CD4-positive, alpha-beta memory T cell (primary cell): ENCODE data around the gene AMOT. TPM values are rescaled to one million over a fixed set of nuclear protein-coding genes. Genes with fewer than 3 reads are reported as not detected.
"Not testable (repeated sequence)": the region's sequence is repeated elsewhere in the genome, so short reads cannot be mapped to it uniquely, and the experiment has no call there.

ENCODE experiments used
- CTCF ChIA-PET: fragments of 350-600 bp; sonication (Branson Sonifier 250); formaldehyde crosslinking; loops from one replicate; lab custom pipeline; 2021; ENCODE audit warnings: inconsistent platforms; ENCODE audit not compliant: partially characterized antibody; lab: Charles Lee
- POLR2A ChIA-PET: fragments of 350-600 bp; sonication (Branson Sonifier 250); formaldehyde crosslinking; loops from one replicate; lab custom pipeline; 2021; ENCODE audit not compliant: partially characterized antibody; lab: Charles Lee
- DNase-seq, 5 donors: peaks; one replicate each; pipeline versions ENCODE4 v3.0.0 to v3.0.0-alpha.2; 2020 to 2022; ENCODE audit warnings: mixed read lengths in 1 of 5
- H3K27ac ChIP-seq: one replicate; pipeline ENCODE4 v1.7.0; 2013; ENCODE audit warnings: low read depth, low read length
- H3K27me3 ChIP-seq: 2 replicates; pipeline ENCODE4 v1.7.0; 2013; ENCODE audit warnings: mild to moderate bottlenecking, low read length, moderate library complexity; ENCODE audit not compliant: insufficient read depth
- H3K36me3 ChIP-seq: 2 replicates; pipeline ENCODE4 v1.7.0; 2013; ENCODE audit warnings: mild to moderate bottlenecking, low read length, moderate library complexity; ENCODE audit not compliant: insufficient read depth
- H3K4me1 ChIP-seq: 2 replicates; pipeline ENCODE4 v1.7.0; 2013; ENCODE audit warnings: mild to moderate bottlenecking, low read length, moderate library complexity; ENCODE audit not compliant: insufficient read depth
- H3K4me3 ChIP-seq, 2 donors: one replicate each; pipeline ENCODE4 v1.7.0; 2013; ENCODE audit warnings: low read length in 2 of 2, mild to moderate bottlenecking in 1 of 2
- H3K9me3 ChIP-seq, 2 donors: one replicate each; pipeline ENCODE4 v1.7.0; 2013; ENCODE audit warnings: low read length in 2 of 2, control low read depth in 1 of 2; ENCODE audit not compliant: control insufficient read depth in 1 of 2
- H3K27ac Mint-ChIP-seq, 7 donors: one replicate each; pipeline ENCODE4 v1.8.0; 2020 to 2021; ENCODE audit warnings: mixed read lengths in 7 of 7, mild to moderate bottlenecking in 6 of 7, inconsistent platforms in 3 of 7, moderate library complexity in 3 of 7
- H3K27me3 Mint-ChIP-seq, 2 donors: one replicate each; pipeline ENCODE4 v1.8.0; 2020 to 2021; ENCODE audit warnings: mixed read lengths in 2 of 2
- H3K36me3 Mint-ChIP-seq, 2 donors: one replicate each; pipeline ENCODE4 v1.8.0; 2020 to 2021; ENCODE audit warnings: mixed read lengths in 2 of 2, inconsistent platforms in 1 of 2, mild to moderate bottlenecking in 1 of 2
- H3K4me1 Mint-ChIP-seq, 4 donors: one replicate each; pipeline ENCODE4 v1.8.0; 2020 to 2021; ENCODE audit warnings: mixed read lengths in 4 of 4, mild to moderate bottlenecking in 1 of 4
- H3K4me3 Mint-ChIP-seq, 8 donors: one replicate each; pipeline ENCODE4 v1.8.0; 2020 to 2021; ENCODE audit warnings: mixed read lengths in 8 of 8, mild to moderate bottlenecking in 7 of 8, moderate library complexity in 6 of 8, inconsistent platforms in 3 of 8
- H3K9me3 Mint-ChIP-seq, 8 donors: one replicate each; pipeline ENCODE4 v1.8.0; 2020 to 2021; ENCODE audit warnings: mixed read lengths in 8 of 8, mild to moderate bottlenecking in 5 of 8, inconsistent platforms in 3 of 8, moderate library complexity in 1 of 8
- intact Hi-C: fragments of 100-400 bp; cut with micrococcal nuclease; formaldehyde crosslinking; loops from one replicate; pipeline ENCODE4 v1.15.1; 2023
- polyA plus RNA-seq, 2 donors: library from polyadenylated mRNA; unstranded; fragments of 300-500 nt; fragmentation: Illumina TruSeq; gene quantifications; one replicate each; pipeline ENCODE4 v1.2.3, GENCODE V29; 2021
- total RNA-seq, 2 experiments: library from RNA; stranded (reverse); gene quantifications; one replicate each; pipeline ENCODE4 v1.2.3, GENCODE V29; 2021

The AMOT gene
- total and polyA plus RNA-seq, 4 experiments from 2014 or later, result 0.52 to 4.4 (median 3.5) TPM

DNA sequence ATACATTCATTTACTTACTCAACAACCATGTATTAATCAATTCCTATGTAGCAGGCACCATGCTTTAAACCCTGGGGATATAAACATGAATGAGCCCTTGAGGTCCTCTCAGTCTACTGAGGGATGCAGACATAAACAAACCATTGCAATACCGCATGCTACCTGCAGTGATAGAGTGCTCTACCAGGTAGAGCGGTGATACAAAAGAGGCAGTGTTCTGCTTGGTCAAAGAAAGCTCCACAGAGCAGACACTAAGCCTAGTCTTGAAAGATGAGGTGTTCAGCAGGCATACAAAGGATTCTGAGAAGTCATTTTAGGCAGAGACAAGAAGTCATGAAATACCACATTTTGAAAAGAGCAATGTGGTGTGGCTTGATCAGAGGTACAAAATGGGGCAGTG is 26.9 kb upstream of the AMOT start:
- ChIA-PET POLR2A (no interaction called here), CTCF (no interaction called here)
- Mint-ChIP-seq H3K27me3 (no peaks in the 10 kb centered on the region), H3K4me3 (no peak overlapping the region), H3K9me3 (no peaks in the 10 kb centered on the region), H3K27ac (no peak overlapping the region), H3K4me1 (no peaks in the 10 kb centered on the region), H3K36me3 (no peaks in the 10 kb centered on the region)
- Histone ChIP-seq H3K27me3 (no peaks in the 10 kb centered on the region), H3K4me1 (no peaks in the 10 kb centered on the region), H3K27ac (no peak overlapping the region), H3K9me3 (no peaks in the 10 kb centered on the region), H3K4me3 (no peak overlapping the region), H3K36me3 (no peaks in the 10 kb centered on the region)
- intact Hi-C loops, result no loop called here
- DNase-seq, result no peak

DNA sequence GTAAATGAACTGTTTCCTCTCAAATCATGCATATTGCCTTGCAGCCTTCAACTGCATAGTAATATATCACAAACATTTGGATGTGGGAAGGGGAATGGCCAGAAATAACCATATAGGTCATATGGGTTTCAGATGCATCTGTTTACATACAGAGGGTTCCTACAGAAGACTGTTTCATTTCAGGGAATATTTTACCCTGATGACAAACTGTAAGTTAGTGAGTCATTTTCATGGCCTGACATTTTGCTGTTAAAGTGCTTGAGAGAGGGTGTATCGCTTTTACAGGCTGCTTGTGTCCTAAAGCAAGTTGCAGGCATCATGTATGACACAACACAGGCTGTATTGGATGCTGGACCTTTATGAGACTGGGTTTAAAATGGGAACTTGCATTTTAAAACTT is 25.5 kb upstream of the AMOT start:
- Histone ChIP-seq H3K9me3 (no peaks in the 10 kb centered on the region), H3K27ac (no peak overlapping the region), H3K36me3 (no peaks in the 10 kb centered on the region), H3K27me3 (no peaks in the 10 kb centered on the region), H3K4me1 (no peaks in the 10 kb centered on the region), H3K4me3 (no peak overlapping the region)
- POLR2A ChIA-PET, result no interaction called here
- no peaks in the 10 kb centered on the region for H3K4me1 Mint-ChIP-seq
- CTCF ChIA-PET, result interaction anchor here (0.7 kb wide), 1 partner anchor 60 kb away, joined by 5 read pairs; no protein-coding TSS in a partner anchor
- no peaks in the 10 kb centered on the region for H3K27me3 Mint-ChIP-seq
- H3K36me3 Mint-ChIP-seq, result no peaks in the 10 kb centered on the region
- H3K27ac Mint-ChIP-seq, result no peak overlapping the region
- intact Hi-C loops, result no loop called here
- no peaks in the 10 kb centered on the region for H3K9me3 Mint-ChIP-seq
- no peak overlapping the region for H3K4me3 Mint-ChIP-seq
- DNase-seq, result no peak

DNA sequence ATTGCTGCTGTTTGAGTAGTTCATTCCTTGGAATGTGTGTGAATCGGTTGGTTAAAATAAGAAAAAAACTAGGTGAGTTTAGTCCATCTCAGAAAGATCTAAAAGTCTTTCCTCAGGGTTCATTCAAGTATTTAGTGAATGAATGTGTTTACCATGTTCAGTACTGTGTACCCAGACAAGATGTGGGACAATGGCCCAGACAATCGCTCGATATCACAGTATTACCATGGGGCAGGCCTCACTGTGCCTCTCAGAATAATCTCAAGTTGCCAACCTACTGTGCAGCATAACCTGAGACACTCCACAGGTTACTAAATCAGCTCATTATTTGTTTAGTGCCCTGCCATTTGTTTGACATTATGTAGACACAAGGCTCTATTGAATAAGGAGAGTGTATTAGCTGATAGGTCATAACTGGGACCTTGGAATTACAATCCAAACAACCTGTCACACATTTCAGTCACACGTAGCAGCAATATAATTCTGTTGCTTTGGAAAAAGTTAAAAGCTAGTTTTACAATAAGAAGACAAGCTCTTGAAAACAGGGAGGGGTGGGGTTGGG is 24.9 kb upstream of the AMOT start:
- no peak overlapping the region for H3K27ac ChIP-seq
- no peaks in the 10 kb centered on the region for H3K27me3 ChIP-seq
- Mint-ChIP-seq H3K36me3 (no peaks in the 10 kb centered on the region), H3K4me3 (no peak overlapping the region), H3K9me3 (no peaks in the 10 kb centered on the region), H3K27me3 (no peaks in the 10 kb centered on the region), H3K27ac (no peak overlapping the region), H3K4me1 (no peaks in the 10 kb centered on the region)
- no peak for DNase-seq
- ChIA-PET CTCF (interaction anchor here (0.6 to 0.7 kb wide), 2 partner anchors 59 to 178 kb away, joined by 3 to 5 read pairs; no protein-coding TSS in a partner anchor), POLR2A (no interaction called here)
- H3K4me3 ChIP-seq, result no peak overlapping the region
- H3K36me3 ChIP-seq, result no peaks in the 10 kb centered on the region
- H3K9me3 ChIP-seq, result no peaks in the 10 kb centered on the region
- intact Hi-C loops, result no loop called here
- no peaks in the 10 kb centered on the region for H3K4me1 ChIP-seq

DNA sequence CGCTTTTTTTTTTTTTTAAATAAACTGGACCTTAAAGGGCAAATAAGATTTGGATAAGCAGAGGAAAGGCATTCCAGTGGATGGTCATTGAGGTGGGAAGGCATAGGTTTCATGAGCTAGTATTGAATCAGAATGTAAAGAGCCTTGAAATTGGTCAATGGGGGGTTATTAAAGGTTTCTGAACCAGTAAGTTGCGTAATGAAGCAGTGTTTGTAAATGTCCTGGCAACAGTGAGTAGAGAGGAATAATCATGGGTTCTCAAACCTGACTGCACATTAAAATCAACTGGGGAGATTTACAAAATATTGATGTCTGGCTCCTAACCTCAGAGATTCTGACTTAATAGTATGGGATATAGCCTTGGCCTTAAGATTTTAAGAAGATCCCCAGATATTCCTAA is 23.2 kb upstream of the AMOT start:
- H3K4me3 ChIP-seq, result no peak overlapping the region
- no peaks in the 10 kb centered on the region for H3K27me3 ChIP-seq
- ChIA-PET CTCF (no interaction called here), POLR2A (no interaction called here)
- Mint-ChIP-seq H3K27me3 (no peaks in the 10 kb centered on the region), H3K4me1 (no peaks in the 10 kb centered on the region), H3K9me3 (no peaks in the 10 kb centered on the region), H3K27ac (no peak overlapping the region), H3K36me3 (no peaks in the 10 kb centered on the region), H3K4me3 (no peak overlapping the region)
- intact Hi-C loops, result no loop called here
- H3K27ac ChIP-seq, result no peak overlapping the region
- no peaks in the 10 kb centered on the region for H3K9me3 ChIP-seq
- H3K4me1 ChIP-seq, result no peaks in the 10 kb centered on the region
- no peaks in the 10 kb centered on the region for H3K36me3 ChIP-seq
- no peak for DNase-seq

DNA sequence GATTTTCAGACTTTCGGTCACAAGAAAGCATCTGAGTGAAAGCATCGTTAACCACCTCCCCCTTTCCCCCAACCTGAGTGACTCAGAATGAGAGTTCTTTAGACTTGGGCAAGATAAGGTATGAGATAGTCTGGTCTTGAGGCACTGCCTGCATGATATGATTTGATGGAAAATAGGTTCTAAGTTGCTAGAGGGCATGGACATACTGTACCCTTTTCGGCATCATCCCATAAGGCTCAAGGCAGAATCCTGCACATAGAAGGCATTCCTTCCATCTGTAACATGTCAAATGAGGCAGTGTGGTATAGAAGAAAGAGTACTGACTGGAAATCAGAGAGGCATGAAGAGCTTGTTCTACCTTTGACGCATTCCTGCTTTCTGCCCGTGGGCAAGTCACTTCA is 16.8 kb upstream of the AMOT start:
- Mint-ChIP-seq H3K36me3 (no peaks in the 10 kb centered on the region), H3K27ac (no peak overlapping the region), H3K27me3 (no peaks in the 10 kb centered on the region), H3K9me3 (no peaks in the 10 kb centered on the region), H3K4me1 (no peaks in the 10 kb centered on the region), H3K4me3 (no peak overlapping the region)
- Histone ChIP-seq H3K4me3 (no peak overlapping the region), H3K36me3 (no peaks in the 10 kb centered on the region), H3K4me1 (no peaks in the 10 kb centered on the region), H3K9me3 (no peaks in the 10 kb centered on the region), H3K27me3 (no peaks in the 10 kb centered on the region), H3K27ac (no peak overlapping the region)
- intact Hi-C loops, result no loop called here
- DNase-seq, result no peak
- ChIA-PET POLR2A (no interaction called here), CTCF (no interaction called here)

DNA sequence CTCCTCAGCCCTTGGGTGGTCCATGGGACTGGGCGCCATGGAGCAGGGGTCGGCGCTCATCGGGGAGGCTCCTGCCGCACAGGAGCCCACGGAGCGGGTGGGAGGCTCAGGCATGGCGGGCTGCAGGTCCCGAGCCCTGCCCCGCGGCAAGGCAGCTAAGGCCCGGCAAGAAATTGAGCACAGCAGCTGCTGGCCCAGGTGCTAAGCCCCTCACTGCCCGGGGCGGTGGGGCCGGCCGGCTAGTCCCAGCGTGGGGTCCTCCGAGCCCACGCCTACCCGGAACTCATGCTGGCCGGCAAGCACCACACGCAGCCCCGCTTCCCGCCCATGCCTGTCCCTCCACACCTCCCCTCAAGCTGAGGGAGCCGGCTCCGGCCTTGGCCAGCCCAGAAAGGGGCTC is 14.3 kb upstream of the AMOT start:
- DNase-seq, result not testable (repeated sequence)

DNA sequence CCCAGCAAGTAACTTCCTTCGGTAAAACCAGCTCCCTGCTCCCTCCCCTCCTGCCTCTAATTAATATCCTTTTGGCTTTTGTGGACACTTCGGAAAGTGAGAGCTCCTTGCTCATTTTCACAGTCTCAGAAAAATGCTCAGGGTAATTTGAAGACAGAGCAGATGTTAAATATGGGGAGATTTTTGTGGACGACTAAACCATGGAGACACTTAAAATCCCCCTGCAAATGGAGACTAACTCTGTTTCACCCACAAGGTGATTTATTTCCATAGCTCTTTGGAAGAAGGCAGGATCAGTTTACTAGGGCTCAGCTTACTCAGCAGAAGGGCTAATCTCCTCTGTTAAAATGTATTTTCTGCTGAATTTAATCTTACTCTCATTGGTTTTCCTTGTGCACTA is 12.2 kb upstream of the AMOT start:
- DNase-seq, result no peak
- no peak overlapping the region for H3K4me3 ChIP-seq
- no peaks in the 10 kb centered on the region for H3K9me3 ChIP-seq
- H3K36me3 ChIP-seq, result no peaks in the 10 kb centered on the region
- Mint-ChIP-seq H3K27ac (no peak overlapping the region), H3K9me3 (no peaks in the 10 kb centered on the region), H3K36me3 (no peaks in the 10 kb centered on the region), H3K27me3 (no peaks in the 10 kb centered on the region), H3K4me1 (peaks cover 3 to 9% (median 6%) of the 10 kb centered on the region in 4 donors), H3K4me3 (no peak overlapping the region)
- intact Hi-C loops, result no loop called here
- ChIA-PET CTCF (interaction anchor here (0.7 kb wide), 1 partner anchor 11 kb away, joined by 3 read pairs; no protein-coding TSS in a partner anchor), POLR2A (no interaction called here)
- no peaks in the 10 kb centered on the region for H3K27me3 ChIP-seq
- H3K4me1 ChIP-seq, result no peaks in the 10 kb centered on the region
- H3K27ac ChIP-seq, result no peak overlapping the region

More for the DNA sequence above, 14.3 kb upstream of the AMOT start:
- H3K27me3 ChIP-seq, H3K27ac ChIP-seq, H3K27ac Mint-ChIP-seq, H3K9me3 Mint-ChIP-seq, H3K27me3 Mint-ChIP-seq, H3K36me3 ChIP-seq, H3K4me1 Mint-ChIP-seq, H3K4me3 ChIP-seq, CTCF ChIA-PET, intact Hi-C loops, H3K36me3 Mint-ChIP-seq, POLR2A ChIA-PET, H3K4me3 Mint-ChIP-seq, H3K4me1 ChIP-seq, H3K9me3 ChIP-seq: not testable (repeated sequence)

DNA sequence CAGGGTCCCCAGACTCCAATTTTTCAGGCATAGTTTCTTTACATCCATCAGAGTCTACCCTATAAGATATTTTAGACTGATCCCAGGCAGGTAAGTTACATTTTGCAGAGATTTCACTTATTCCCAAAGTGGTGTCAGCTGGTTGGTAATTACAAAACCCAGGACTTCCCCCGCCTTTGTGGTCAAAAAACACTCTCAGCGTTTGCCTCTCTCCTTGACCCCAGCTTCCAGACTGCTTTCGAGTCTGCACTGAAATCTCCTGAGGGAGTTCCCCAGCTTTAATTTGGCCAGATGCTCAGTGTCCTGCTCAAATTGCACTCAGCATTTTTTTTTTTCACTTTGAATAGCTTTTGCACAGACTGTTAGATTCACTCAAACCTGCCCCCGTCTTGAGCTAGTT is 11.2 kb upstream of the AMOT start:
- no peak for DNase-seq
- no peaks in the 10 kb centered on the region for H3K9me3 Mint-ChIP-seq

More for the DNA sequence above, 11.2 kb upstream of the AMOT start:
- no peaks in the 10 kb centered on the region for H3K27me3 ChIP-seq
- Mint-ChIP-seq H3K27me3 (no peaks in the 10 kb centered on the region), H3K36me3 (no peaks in the 10 kb centered on the region), H3K4me3 (no peak overlapping the region), H3K4me1 (peaks cover 3 to 9% (median 6%) of the 10 kb centered on the region in 4 donors), H3K27ac (no peak overlapping the region)
- intact Hi-C loops, result no loop called here
- H3K9me3 ChIP-seq, result no peaks in the 10 kb centered on the region
- POLR2A ChIA-PET, result no interaction called here
- H3K36me3 ChIP-seq, result no peaks in the 10 kb centered on the region
- CTCF ChIA-PET, result no interaction called here
- H3K4me1 ChIP-seq, result no peaks in the 10 kb centered on the region
- no peak overlapping the region for H3K27ac ChIP-seq
- no peak overlapping the region for H3K4me3 ChIP-seq
